ENCODE results near the gene ABHD4. TPM values are rescaled to one million over a fixed set of nuclear protein-coding genes. Genes with fewer than 3 reads are reported as not detected.

The ABHD4 gene
- total and polyA plus RNA-seq, 2 donors from 2014 or later: 34.1 to 45.2 TPM

DNA sequence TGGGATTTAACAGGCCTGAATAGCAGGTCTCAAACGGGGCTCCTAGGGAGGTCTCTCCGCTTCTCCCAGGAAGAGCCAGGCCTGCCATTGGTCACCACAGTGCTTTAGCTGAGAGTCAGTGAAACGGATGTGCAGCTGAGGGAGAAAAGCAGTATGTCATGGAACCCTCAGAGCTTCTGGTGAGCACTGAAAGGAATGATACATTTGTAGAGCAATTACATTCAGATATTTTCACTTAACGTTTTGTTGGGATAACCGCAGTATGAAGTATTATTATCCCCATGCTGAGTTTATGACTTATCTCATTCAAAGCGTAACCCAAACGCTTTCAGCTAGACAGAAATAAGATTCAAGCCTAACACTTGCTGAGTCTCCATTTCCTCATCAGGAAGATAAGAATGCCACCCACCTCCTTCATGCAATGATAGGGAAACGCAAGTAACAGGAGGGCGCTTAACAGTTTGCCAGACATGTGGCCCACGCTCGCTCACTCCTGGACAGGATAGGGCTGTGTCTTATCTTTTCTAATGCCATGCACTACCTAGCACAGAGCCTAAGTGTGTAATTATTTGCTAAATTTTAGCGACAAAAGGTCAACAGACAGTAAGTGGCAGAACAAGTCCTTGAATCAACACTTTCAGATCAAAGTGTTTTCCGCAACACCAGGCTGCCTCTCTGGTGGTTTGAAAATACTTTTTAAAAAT lies 37.3 kb upstream of the ABHD4 start:
- TF ChIP-seq, protein P1, sequence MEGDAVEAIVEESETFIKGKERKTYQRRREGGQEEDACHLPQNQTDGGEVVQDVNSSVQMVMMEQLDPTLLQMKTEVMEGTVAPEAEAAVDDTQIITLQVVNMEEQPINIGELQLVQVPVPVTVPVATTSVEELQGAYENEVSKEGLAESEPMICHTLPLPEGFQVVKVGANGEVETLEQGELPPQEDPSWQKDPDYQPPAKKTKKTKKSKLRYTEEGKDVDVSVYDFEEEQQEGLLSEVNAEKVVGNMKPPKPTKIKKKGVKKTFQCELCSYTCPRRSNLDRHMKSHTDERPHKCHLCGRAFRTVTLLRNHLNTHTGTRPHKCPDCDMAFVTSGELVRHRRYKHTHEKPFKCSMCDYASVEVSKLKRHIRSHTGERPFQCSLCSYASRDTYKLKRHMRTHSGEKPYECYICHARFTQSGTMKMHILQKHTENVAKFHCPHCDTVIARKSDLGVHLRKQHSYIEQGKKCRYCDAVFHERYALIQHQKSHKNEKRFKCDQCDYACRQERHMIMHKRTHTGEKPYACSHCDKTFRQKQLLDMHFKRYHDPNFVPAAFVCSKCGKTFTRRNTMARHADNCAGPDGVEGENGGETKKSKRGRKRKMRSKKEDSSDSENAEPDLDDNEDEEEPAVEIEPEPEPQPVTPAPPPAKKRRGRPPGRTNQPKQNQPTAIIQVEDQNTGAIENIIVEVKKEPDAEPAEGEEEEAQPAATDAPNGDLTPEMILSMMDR (IDR thresholded peaks at IDR 0.05; ENCODE audit: borderline replicate concordance, extremely low read depth, insufficient read depth): no peak
- peak overlapping the region in 1 of 2 donors; percentile 28 for H3K27ac ChIP-seq (ENCODE audit: low read depth in 2 of 2, low read length in 2 of 2)
- intact Hi-C loops (cut with DNase I): no loop called here
- H3K36me3 ChIP-seq (ENCODE audit: control insufficient read depth in 2 of 3, insufficient read depth in 3 of 3, low read length in 3 of 3): no peaks in the 10 kb centered on the region
- no peak overlapping the region for H3K9ac ChIP-seq (ENCODE audit: low read length in 3 of 3)
- H3K27me3 ChIP-seq (ENCODE audit: control insufficient read depth, insufficient read depth, low read length): no peaks in the 10 kb centered on the region
- peaks cover 0 to 34% (median 32%) of the 10 kb centered on the region in 3 donors for H3K4me1 ChIP-seq (ENCODE audit: control insufficient read depth in 2 of 3, insufficient read depth in 2 of 3, low read depth in 1 of 3, low read length in 3 of 3)
- no peak for FAIRE-seq
- DNase-seq: no peak
- H3K9me3 ChIP-seq (ENCODE audit: control insufficient read depth in 2 of 3, insufficient read depth in 1 of 3, low read length in 3 of 3): no peaks in the 10 kb centered on the region
- no peak overlapping the region for H3K4me3 ChIP-seq (ENCODE audit: low read length in 3 of 3)

DNA sequence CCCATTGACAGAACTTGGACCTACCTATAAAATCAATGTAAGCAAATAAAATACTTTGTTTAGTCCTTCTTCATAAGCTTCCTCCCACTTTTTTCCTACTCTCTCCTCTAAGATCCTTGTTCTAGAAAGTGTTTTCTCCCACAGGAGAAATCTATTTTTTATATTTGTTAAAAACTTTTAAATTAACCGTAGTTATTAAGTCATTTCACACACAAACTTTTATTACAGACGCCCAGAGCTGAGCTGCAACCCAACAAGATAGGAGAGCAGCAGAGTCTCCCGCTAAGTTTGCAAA lies 36.8 kb upstream of the ABHD4 start:
- no peak for DNase-seq
- H3K27ac ChIP-seq (ENCODE audit: low read depth in 2 of 2, low read length in 2 of 2): peak overlapping the region in 1 of 2 donors; percentile 28
- no peak for FAIRE-seq
- TF ChIP-seq, protein P1 (IDR thresholded peaks at IDR 0.05; ENCODE audit: borderline replicate concordance, extremely low read depth, insufficient read depth): no peak
- intact Hi-C loops (cut with DNase I): no loop called here
- no peak overlapping the region for H3K4me3 ChIP-seq (ENCODE audit: low read length in 3 of 3)
- H3K27me3 ChIP-seq (ENCODE audit: control insufficient read depth, insufficient read depth, low read length): no peaks in the 10 kb centered on the region
- peaks cover 0 to 37% (median 31%) of the 10 kb centered on the region in 3 donors for H3K4me1 ChIP-seq (ENCODE audit: control insufficient read depth in 2 of 3, insufficient read depth in 2 of 3, low read depth in 1 of 3, low read length in 3 of 3)
- no peak overlapping the region for H3K9ac ChIP-seq (ENCODE audit: low read length in 3 of 3)
- H3K36me3 ChIP-seq (ENCODE audit: control insufficient read depth in 2 of 3, insufficient read depth in 3 of 3, low read length in 3 of 3): no peaks in the 10 kb centered on the region
- no peaks in the 10 kb centered on the region for H3K9me3 ChIP-seq (ENCODE audit: control insufficient read depth in 2 of 3, insufficient read depth in 1 of 3, low read length in 3 of 3)

DNA sequence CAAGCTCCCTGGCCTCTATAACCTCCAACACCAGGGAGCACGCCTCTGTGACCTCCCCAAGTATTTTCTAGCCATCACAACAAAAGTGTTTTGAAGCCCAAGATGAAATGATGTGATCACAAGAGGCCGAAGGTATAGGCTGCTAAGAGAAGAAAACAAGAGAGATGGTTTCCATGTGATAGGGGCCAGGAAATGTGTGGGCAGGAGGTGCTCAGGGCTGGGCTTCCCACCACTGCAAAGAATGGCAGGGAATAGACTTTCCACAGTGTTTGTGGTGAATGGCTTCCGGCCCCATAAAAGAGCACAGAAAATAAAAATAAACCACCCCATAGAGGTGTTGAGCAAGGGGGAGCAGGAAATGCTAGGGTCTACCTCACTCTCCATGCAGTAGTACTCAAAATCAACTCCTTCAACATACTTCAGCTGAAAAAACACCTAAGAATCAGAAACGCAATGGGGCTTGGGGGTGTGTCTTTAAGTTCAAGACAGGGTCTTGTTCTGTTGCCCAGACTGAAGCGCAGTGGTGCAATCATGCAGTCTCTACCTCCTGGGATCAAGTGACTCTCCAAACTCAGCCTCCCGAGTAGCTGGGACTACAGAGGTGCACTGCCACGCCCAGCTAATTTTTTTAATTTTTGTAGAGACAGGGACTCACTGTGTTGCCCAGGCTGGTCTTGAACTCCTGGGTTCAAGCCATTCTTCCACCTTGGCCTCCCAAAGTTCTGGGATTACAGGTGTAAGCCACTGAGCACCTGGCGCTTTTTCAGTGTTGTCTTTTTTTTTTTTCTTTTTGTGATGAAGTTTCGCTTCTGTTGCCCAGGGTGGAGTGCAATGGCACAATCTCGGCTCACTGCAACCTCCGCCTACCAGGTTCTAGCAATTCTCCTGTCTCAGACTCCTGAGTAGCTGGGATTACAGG lies 36.2 kb upstream of the ABHD4 start:
- H3K9me3 ChIP-seq (ENCODE audit: control insufficient read depth in 2 of 3, insufficient read depth in 1 of 3, low read length in 3 of 3): no peaks in the 10 kb centered on the region
- no peak overlapping the region for H3K4me3 ChIP-seq (ENCODE audit: low read length in 3 of 3)
- no peak for FAIRE-seq
- no peak overlapping the region for H3K27ac ChIP-seq (ENCODE audit: low read depth in 2 of 2, low read length in 2 of 2)
- DNase-seq: no peak
- no peaks in the 10 kb centered on the region for H3K36me3 ChIP-seq (ENCODE audit: control insufficient read depth in 2 of 3, insufficient read depth in 3 of 3, low read length in 3 of 3)
- no peak overlapping the region for H3K9ac ChIP-seq (ENCODE audit: low read length in 3 of 3)
- TF ChIP-seq, protein P1 (IDR thresholded peaks at IDR 0.05; ENCODE audit: borderline replicate concordance, extremely low read depth, insufficient read depth): no peak
- H3K4me1 ChIP-seq (ENCODE audit: control insufficient read depth in 2 of 3, insufficient read depth in 2 of 3, low read depth in 1 of 3, low read length in 3 of 3): peaks cover 0 to 37% (median 25%) of the 10 kb centered on the region in 3 donors
- intact Hi-C loops (cut with DNase I): no loop called here
- no peaks in the 10 kb centered on the region for H3K27me3 ChIP-seq (ENCODE audit: control insufficient read depth, insufficient read depth, low read length)
